Lower leg skin (tissue), 4 donors: ENCODE results near the gene TXNRD3. TPM values are rescaled to one million over a fixed set of nuclear protein-coding genes. Genes with fewer than 3 reads are reported as not detected.

Experiments
- DNase-seq, 2 donors: peaks; one replicate each; pipeline ENCODE4 v3.0.0-alpha.2; 2019; ENCODE audit warnings: low spot score in 2 of 2
- H3K4me3 ChIP-seq: fragments of 200-600 bp; sonication (generic); 2 replicates; pipeline ENCODE4 v1.5.1; 2017; ENCODE audit warnings: mild to moderate bottlenecking, low read depth; ENCODE audit not compliant: poor library complexity, severe bottlenecking
- POLR2A ChIP-seq, 2 donors: fragments of 450-650 bp; IDR thresholded peaks; one replicate each; pipeline ENCODE4 v1.6.1; 2016 to 2017; ENCODE audit warnings: antibody characterized with exemption in 2 of 2, mild to moderate bottlenecking in 1 of 2, moderate library complexity in 1 of 2
- WGBS, 2 donors: methylation state at CpG; one replicate each; pipeline ENCODE4 v1.1.5; 2018; 5-methylcytosine and 5-hydroxymethylcytosine counted together
- intact Hi-C: fragments of 100-400 bp; cut with DNase I; formaldehyde crosslinking; loops from one replicate; pipeline ENCODE4 v1.15.0; 2023; ENCODE audit warnings: low total_unique reads
- total RNA-seq, 4 donors: library from RNA; depleted of rRNA; stranded (reverse); fragments of >200 nt; gene quantifications; one replicate each; pipeline ENCODE4 v1.1.0, GENCODE V29; 2016
- TF ChIP-seq, protein P1 (sequence below), 3 donors: fragments of 450-650 bp; IDR thresholded peaks; one replicate each; pipeline ENCODE4 v1.5.1; 2016; ENCODE audit warnings: antibody characterized with exemption in 3 of 3, mild to moderate bottlenecking in 3 of 3, moderate library complexity in 2 of 3

Gene TXNRD3
- total RNA-seq, 4 donors from 2014 or later, result 6.8 to 12.1 (median 9.2) TPM

DNA sequence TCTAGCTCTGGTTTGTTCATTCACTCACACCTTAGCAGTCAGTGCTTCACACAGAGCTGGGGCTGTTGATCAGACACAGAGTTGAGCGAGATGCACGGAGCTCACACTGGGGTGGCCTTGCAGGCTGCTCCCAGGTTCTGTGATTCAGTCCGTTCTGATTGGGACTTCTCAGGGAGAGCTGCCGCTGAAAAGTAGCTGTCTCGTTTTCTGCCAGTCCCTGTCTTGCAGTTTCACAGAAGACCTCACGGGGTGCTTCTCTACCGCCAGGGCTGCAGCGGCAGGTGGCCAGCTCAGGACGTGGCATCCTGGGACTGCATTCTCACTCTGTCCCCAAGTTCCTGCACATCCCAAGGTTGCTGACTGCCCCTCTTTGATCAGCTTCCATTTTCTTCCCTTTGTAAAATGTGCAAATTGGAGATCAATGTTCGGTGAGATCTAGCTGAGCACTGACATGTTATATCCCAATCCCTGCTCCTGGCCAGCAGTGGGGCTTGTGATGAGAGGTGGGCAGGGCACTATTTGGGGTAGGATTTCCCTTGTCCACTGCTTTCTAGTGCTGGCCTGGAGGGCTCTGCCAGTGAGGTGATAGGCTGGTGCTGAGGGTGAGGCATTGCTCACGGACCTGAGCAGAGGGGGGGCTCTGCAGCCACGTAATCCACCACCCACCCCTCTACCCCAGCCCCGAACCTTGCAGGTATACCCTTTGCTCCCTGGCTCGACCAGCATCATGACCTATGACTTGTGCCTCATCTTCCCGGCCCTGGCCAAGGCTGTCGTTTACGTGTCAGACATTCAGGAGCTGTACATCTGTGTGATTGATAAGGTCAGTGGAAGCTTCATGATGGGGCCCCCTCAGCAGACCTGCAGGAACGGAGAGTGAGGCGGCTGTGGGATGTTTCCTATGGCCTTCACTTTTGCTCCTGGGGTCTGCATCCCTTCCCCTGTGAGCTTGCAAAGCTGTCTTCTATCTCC lies 5.3 kb upstream of the TXNRD3 start:
- 42 to 55% methylated on average over 17 to 19 of the region's 19 CpGs for WGBS, 2 donors
- intact Hi-C loops, result no loop called here
- no peak overlapping the region for H3K4me3 ChIP-seq
- TF ChIP-seq, protein P1, sequence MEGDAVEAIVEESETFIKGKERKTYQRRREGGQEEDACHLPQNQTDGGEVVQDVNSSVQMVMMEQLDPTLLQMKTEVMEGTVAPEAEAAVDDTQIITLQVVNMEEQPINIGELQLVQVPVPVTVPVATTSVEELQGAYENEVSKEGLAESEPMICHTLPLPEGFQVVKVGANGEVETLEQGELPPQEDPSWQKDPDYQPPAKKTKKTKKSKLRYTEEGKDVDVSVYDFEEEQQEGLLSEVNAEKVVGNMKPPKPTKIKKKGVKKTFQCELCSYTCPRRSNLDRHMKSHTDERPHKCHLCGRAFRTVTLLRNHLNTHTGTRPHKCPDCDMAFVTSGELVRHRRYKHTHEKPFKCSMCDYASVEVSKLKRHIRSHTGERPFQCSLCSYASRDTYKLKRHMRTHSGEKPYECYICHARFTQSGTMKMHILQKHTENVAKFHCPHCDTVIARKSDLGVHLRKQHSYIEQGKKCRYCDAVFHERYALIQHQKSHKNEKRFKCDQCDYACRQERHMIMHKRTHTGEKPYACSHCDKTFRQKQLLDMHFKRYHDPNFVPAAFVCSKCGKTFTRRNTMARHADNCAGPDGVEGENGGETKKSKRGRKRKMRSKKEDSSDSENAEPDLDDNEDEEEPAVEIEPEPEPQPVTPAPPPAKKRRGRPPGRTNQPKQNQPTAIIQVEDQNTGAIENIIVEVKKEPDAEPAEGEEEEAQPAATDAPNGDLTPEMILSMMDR (IDR thresholded peaks at IDR 0.05), result no peak
- TF ChIP-seq POLR2A (IDR thresholded peaks at IDR 0.05), result no peak
- no peak for DNase-seq

DNA sequence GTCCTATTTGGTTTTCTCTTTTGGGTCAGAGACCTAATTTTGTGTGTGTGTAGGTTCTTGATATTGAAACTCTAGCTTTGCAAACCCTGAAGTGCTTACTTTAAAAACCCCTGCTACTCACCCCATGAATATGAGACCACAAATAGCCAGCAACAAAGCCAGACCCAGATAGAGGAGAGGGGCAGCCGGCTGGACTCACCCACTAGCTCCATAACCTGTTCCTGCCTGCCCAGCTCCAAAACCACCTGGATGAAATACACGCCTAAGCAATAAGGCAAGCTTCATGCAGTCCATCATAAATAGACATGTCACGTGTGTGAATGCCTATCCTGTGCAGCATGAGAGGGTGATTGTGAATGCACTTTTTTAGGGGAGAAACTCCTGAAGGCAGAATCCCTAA lies 3.7 kb upstream of the TXNRD3 start:
- H3K4me3 ChIP-seq, result no peak overlapping the region
- 87 to 97% methylated on average over 3 of the region's 3 CpGs for WGBS, 2 donors
- no peak for DNase-seq
- TF ChIP-seq, protein P1 (IDR thresholded peaks at IDR 0.05), result no peak
- no peak for TF ChIP-seq POLR2A (IDR thresholded peaks at IDR 0.05)
- intact Hi-C loops, result no loop called here

DNA sequence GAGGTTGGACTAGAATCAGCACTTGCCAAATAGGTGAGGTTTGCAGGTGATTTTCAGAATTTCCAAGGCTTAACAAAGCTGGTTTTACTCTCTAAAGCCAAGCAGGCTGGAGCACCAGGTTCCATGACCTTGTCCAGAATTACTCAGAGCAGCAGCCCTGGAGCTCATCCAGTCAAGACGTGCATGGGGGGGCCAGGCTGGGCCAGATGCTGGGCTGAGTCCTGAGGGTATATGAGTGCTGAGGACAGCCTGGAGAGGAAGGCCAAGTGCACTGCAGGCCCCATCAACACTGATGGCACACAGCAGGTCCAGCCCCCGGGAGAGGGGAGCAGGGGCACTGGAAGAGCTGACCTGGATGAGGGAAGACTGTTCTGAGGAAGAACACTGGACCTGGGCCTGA lies 3.0 kb upstream of the TXNRD3 start:
- no peak for TF ChIP-seq POLR2A (IDR thresholded peaks at IDR 0.05)
- TF ChIP-seq, protein P1 (IDR thresholded peaks at IDR 0.05), result no peak
- no peak overlapping the region for H3K4me3 ChIP-seq
- intact Hi-C loops, result no loop called here
- DNase-seq, result no peak
- 78 to 82% methylated on average over 2 of the region's 2 CpGs for WGBS, 2 donors

DNA sequence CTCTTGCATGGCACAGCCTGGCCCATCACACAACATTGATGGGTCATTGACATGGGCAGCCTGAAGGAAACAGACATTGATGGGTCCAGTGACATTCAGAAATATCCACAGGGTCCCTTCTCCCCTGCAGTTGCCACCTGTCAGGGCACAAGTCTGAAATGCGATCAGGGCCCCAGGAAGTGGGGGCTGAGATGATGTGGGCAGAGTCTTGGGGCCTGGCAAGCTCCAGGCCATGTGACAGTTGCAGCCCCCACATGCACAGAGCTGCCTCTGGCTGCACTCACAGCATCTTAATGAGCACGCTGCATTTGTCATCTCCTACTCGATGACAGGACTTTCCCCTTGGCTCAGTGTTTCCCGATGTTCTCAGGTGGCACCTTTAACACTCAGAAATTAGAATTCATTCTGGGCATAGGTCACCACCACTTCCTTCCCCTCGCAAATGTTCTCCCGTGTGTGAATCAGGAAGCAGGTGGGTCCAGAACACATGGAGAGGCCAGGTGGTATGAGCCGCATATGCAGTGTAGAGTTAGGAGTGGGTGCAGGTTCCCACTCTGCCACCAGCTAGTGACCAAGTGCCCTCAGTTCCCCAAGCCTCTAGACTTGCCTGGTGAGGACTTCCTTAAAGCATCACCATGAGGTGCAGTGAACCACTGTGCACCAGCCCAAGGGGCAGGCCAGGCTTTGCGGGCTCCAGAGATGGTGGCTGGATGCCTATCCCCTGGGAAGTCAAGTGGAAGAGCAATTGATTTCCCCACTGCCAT lies 1.6 kb upstream of the TXNRD3 start:
- no peak for TF ChIP-seq POLR2A (IDR thresholded peaks at IDR 0.05)
- TF ChIP-seq, protein P1 (IDR thresholded peaks at IDR 0.05), result no peak
- WGBS, 2 donors, result 79 to 87% methylated on average over 8 of the region's 8 CpGs
- H3K4me3 ChIP-seq, result no peak overlapping the region
- no peak for DNase-seq
- intact Hi-C loops, result no loop called here

DNA sequence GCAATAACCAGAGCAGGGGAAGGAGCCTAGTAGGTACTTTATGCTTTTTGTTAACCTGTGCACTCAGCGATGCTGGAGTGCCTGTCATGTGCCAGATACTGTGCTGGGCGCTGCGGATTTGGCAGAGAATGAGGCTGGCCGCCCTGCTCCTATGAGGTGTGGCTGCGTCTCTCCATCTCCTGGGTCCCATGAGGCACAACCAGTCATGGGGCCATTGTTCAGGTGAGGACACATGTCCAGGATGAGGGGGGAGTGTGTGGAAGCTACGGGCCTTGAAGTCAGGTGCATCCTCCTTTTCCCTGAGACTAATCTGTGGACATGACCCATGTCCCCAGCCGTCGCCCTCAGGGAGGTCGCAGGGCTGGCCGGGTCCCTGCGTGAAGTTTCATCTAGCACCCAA lies 963 bp upstream of the TXNRD3 start:
- TF ChIP-seq POLR2A (IDR thresholded peaks at IDR 0.05), result no peak
- TF ChIP-seq, protein P1 (IDR thresholded peaks at IDR 0.05), result no peak
- intact Hi-C loops, result no loop called here
- 86 to 90% methylated on average over 9 to 11 of the region's 11 CpGs for WGBS, 2 donors
- H3K4me3 ChIP-seq, result no peak overlapping the region
- no peak for DNase-seq
